ENCODE data around the gene ARID1B. TPM values are rescaled to one million over a fixed set of nuclear protein-coding genes. Genes with fewer than 3 reads are reported as not detected.

Gene ARID1B
- total RNA-seq, 1 donor from 2014 or later = 18.5 TPM

- no peak overlapping the region for H3K4me3 ChIP-seq (ENCODE audit: low read depth, low read length)
- TF ChIP-seq CTCF (conservative IDR thresholded peaks at IDR 0.05; ENCODE audit: low read depth, low read length) = no peak
- DNase-seq (ENCODE audit: low read depth) = no peak
Observed at GRCh38 chr6:156867121-156867520, 89.9 kb downstream of the ARID1B start.

- no peak for TF ChIP-seq CTCF (conservative IDR thresholded peaks at IDR 0.05; ENCODE audit: low read depth, low read length)
- DNase-seq (ENCODE audit: low read depth) = no peak
- H3K4me3 ChIP-seq (ENCODE audit: low read depth, low read length) = no peak overlapping the region
Observed at GRCh38 chr6:156868385-156868784, 91.2 kb downstream of the ARID1B start.

GRCh38 chr6:156869980-156870398 lies 92.8 kb downstream of the ARID1B start:
- no peak for DNase-seq (ENCODE audit: low read depth)
- H3K4me3 ChIP-seq (ENCODE audit: low read depth, low read length) = no peak overlapping the region
- no peak for TF ChIP-seq CTCF (conservative IDR thresholded peaks at IDR 0.05; ENCODE audit: low read depth, low read length)

GRCh38 chr6:156870924-156871539 lies 93.9 kb downstream of the ARID1B start:
- DNase-seq (ENCODE audit: low read depth) = no peak
- no peak for TF ChIP-seq CTCF (conservative IDR thresholded peaks at IDR 0.05; ENCODE audit: low read depth, low read length)
- H3K4me3 ChIP-seq (ENCODE audit: low read depth, low read length) = no peak overlapping the region

GRCh38 chr6:156872903-156873302 lies 95.7 kb downstream of the ARID1B start:
- no peak for DNase-seq (ENCODE audit: low read depth)
- TF ChIP-seq CTCF (conservative IDR thresholded peaks at IDR 0.05; ENCODE audit: low read depth, low read length) = no peak
- no peak overlapping the region for H3K4me3 ChIP-seq (ENCODE audit: low read depth, low read length)

GRCh38 chr6:156873654-156874380 lies 96.6 kb downstream of the ARID1B start:
- no peak for DNase-seq (ENCODE audit: low read depth)
- no peak overlapping the region for H3K4me3 ChIP-seq (ENCODE audit: low read depth, low read length)
- TF ChIP-seq CTCF (conservative IDR thresholded peaks at IDR 0.05; ENCODE audit: low read depth, low read length) = no peak

- TF ChIP-seq CTCF (conservative IDR thresholded peaks at IDR 0.05; ENCODE audit: low read depth, low read length) = no peak
- no peak for DNase-seq (ENCODE audit: low read depth)
- H3K4me3 ChIP-seq (ENCODE audit: low read depth, low read length) = no peak overlapping the region
Observed at GRCh38 chr6:156875062-156875461, 97.9 kb downstream of the ARID1B start.

All from epithelial cell of proximal tubule (primary cell).